Measurements from ENCODE around the gene NAV3. TPM values are rescaled to one million over a fixed set of nuclear protein-coding genes. Genes with fewer than 3 reads are reported as not detected.

The NAV3 gene
- total and polyA plus RNA-seq, 2 of the 4 experiments (the other 2 are of a cell fraction) = 25.5 to 106 TPM

- TF ChIP-seq CEBPB (IDR thresholded peaks at IDR 0.05; ENCODE audit: low read depth, low read length) (peak; percentile 29; the same call in 1 of the 2 replicates), SMC3 (IDR thresholded peaks at IDR 0.05; ENCODE audit: low read depth, low read length) (no peak)
- Histone ChIP-seq H2BK120ac (ENCODE audit: low read depth, low read length) (no peak overlapping the region), H2AFZ (replicated peaks; ENCODE audit: low read length, poor library complexity) (no peak overlapping the region), H3K4ac (ENCODE audit: low read depth, low read length) (no peak overlapping the region), H3K4me3 (ENCODE audit: insufficient read depth, low read depth, low read length) (no peak overlapping the region), H3K27ac (ENCODE audit: insufficient read depth, low read length) (no peak overlapping the region), H2AK5ac (ENCODE audit: low read depth, low read length) (no peak overlapping the region), H2BK20ac (ENCODE audit: low read depth, low read length) (no peak overlapping the region), H3K27me3 (ENCODE audit: control insufficient read depth, insufficient read depth, low read length) (peaks cover 3% of the 10 kb centered on the region), H3K18ac (ENCODE audit: low read depth, low read length) (no peak overlapping the region), H4K5ac (ENCODE audit: low read depth, low read length) (no peak overlapping the region), H4K20me1 (ENCODE audit: insufficient read depth, low read length) (no peaks in the 10 kb centered on the region), H2AK9ac (replicated peaks; ENCODE audit: low read depth, low read length, poor library complexity) (no peak overlapping the region), H3K9me3 (ENCODE audit: control insufficient read depth, insufficient read depth, low read length) (no peaks in the 10 kb centered on the region), H2BK15ac (ENCODE audit: low read depth, low read length) (no peak overlapping the region), H4K91ac (ENCODE audit: insufficient read depth, low read depth, low read length) (no peak overlapping the region), H2BK5ac (ENCODE audit: low read depth, low read length, poor library complexity, severe bottlenecking) (no peak overlapping the region), H3K14ac (replicated peaks; ENCODE audit: low read depth, low read length) (no peak overlapping the region), H3K23ac (ENCODE audit: low read depth, low read length) (no peak overlapping the region), H3K4me2 (ENCODE audit: low read depth, low read length) (no peak overlapping the region), H3K9ac (ENCODE audit: low read depth, low read length) (no peak overlapping the region), H4K8ac (ENCODE audit: low read depth in 2 of 2, low read length in 2 of 2) (no peak overlapping the region), H3K79me1 (ENCODE audit: low read depth in 1 of 2, low read length in 2 of 2) (no peaks in the 10 kb centered on the region), H3K4me1 (ENCODE audit: control insufficient read depth, insufficient read depth, low read length) (no peaks in the 10 kb centered on the region), H3K9me1 (ENCODE audit: insufficient read depth, low read length) (no peaks in the 10 kb centered on the region), H3K36me3 (ENCODE audit: control insufficient read depth, insufficient read depth, low read length) (no peaks in the 10 kb centered on the region), H3K56ac (ENCODE audit: extremely low read depth, insufficient read depth, low read length) (no peak overlapping the region)
- CTCF ChIA-PET = no interaction called here
- in situ Hi-C loops (cut with MboI; ENCODE audit: low sequenced_read_pairs) (no loop called here), intact Hi-C loops (cut with micrococcal nuclease) (no loop called here), dilution Hi-C loops (cut with HindIII; ENCODE audit: low sequenced_read_pairs, unreplicated experiment) (no loop called here)
- POLR2A ChIA-PET (ENCODE audit: unreplicated experiment) = no interaction called here
- DNase-seq (no peak), ATAC-seq (ENCODE audit: low read depth) (no peak)
- BruUV-seq (replicated peaks) = no TSS peak
- WGBS, 2 experiments (ENCODE audit: extremely low coverage in 2 of 2, insufficient read length in 1 of 2) = 100% methylated on average over 1 of the region's 5 CpGs; no CpG with 5 or more reads in 1 of the 2 experiments
Measured at GRCh38 chr12:77842430-77842829, 11.7 kb downstream of the NAV3 start.

All from IMR-90 (cell line).